ENCODE results near the gene HEPHL1.

GRCh38 chr11:94084164-94084563 is 63.0 kb downstream of the HEPHL1 start:
- TF ChIP-seq CEBPB (IDR thresholded peaks at IDR 0.05) (no peak), TAF1 (IDR thresholded peaks at IDR 0.05; ENCODE audit: low read depth) (no peak), EGR1 (IDR thresholded peaks at IDR 0.05) (no peak), EP300 (IDR thresholded peaks at IDR 0.05; ENCODE audit: borderline replicate concordance) (no peak), CREB1 (IDR thresholded peaks at IDR 0.05; ENCODE audit: low read depth) (no peak), RAD21 (IDR thresholded peaks at IDR 0.05; ENCODE audit: low read depth) (no peak), FOXM1 (IDR thresholded peaks at IDR 0.05; ENCODE audit: borderline replicate concordance, low read depth) (no peak), TEAD4 (IDR thresholded peaks at IDR 0.05) (no peak)

Measured in Ishikawa (cell line).